Trophoblast cell (in vitro differentiated cells and primary cell): ENCODE measurements around the gene CCDC158.

ENCODE experiments used
- DNase-seq, 2 donors: peaks; one replicate each; pipeline ENCODE4 v3.0.0-alpha.2; 2016
- H2AFZ ChIP-seq: 2 replicates; pipeline ENCODE4 v1.6.1; 2013; ENCODE audit warnings: low read length, moderate library complexity, mild to moderate bottlenecking; ENCODE audit not compliant: insufficient read depth, poor library complexity
- H2AK5ac ChIP-seq: 2 replicates; pipeline ENCODE4 v1.6.1; 2013; ENCODE audit warnings: mild to moderate bottlenecking, low read length
- H2BK120ac ChIP-seq: 2 replicates; pipeline ENCODE4 v1.6.1; 2013; ENCODE audit warnings: low read length, mild to moderate bottlenecking, moderate library complexity; ENCODE audit not compliant: insufficient read depth, poor library complexity
- H2BK12ac ChIP-seq: 2 replicates; pipeline ENCODE4 v1.6.1; 2013; ENCODE audit warnings: mild to moderate bottlenecking, low read length, moderate library complexity
- H2BK5ac ChIP-seq: 2 replicates; pipeline ENCODE4 v1.6.1; 2013; ENCODE audit warnings: low read length, low read depth, moderate library complexity, mild to moderate bottlenecking; ENCODE audit not compliant: poor library complexity
- H3K14ac ChIP-seq: 2 replicates; pipeline ENCODE4 v1.6.1; 2013; ENCODE audit warnings: mild to moderate bottlenecking, low read length
- H3K18ac ChIP-seq: 2 replicates; pipeline ENCODE4 v1.6.1; 2013; ENCODE audit warnings: mild to moderate bottlenecking, low read length
- H3K23ac ChIP-seq: 2 replicates; pipeline ENCODE4 v1.6.1; 2013; ENCODE audit warnings: low read length
- H3K27ac ChIP-seq: 2 replicates; pipeline ENCODE4 v1.5.1; 2013; ENCODE audit warnings: low read depth, mild to moderate bottlenecking, inconsistent platforms, low read length, moderate library complexity
- H3K27me3 ChIP-seq: 2 replicates; pipeline ENCODE4 v1.6.1; 2013; ENCODE audit warnings: inconsistent platforms, mild to moderate bottlenecking, low read length, moderate library complexity; ENCODE audit not compliant: insufficient read depth
- H3K36me3 ChIP-seq, 2 experiments: 1 replicate in 1 of 2; 2 replicates in 1 of 2; pipeline ENCODE4 v1.6.1; 2013; ENCODE audit warnings: low read length in 2 of 2, mild to moderate bottlenecking in 2 of 2, moderate library complexity in 1 of 2; ENCODE audit not compliant: insufficient read depth in 2 of 2, control insufficient read depth in 1 of 2
- H3K4ac ChIP-seq: 2 replicates; pipeline ENCODE4 v1.6.1; 2013; ENCODE audit warnings: low read depth, mild to moderate bottlenecking, low read length, moderate library complexity
- H3K4me1 ChIP-seq, 2 experiments: 1 replicate in 1 of 2; 2 replicates in 1 of 2; pipeline ENCODE4 v1.6.1; 2013; ENCODE audit warnings: low read length in 2 of 2, mild to moderate bottlenecking in 2 of 2, moderate library complexity in 1 of 2; ENCODE audit not compliant: insufficient read depth in 2 of 2, control insufficient read depth in 1 of 2
- H3K4me2 ChIP-seq: 2 replicates; pipeline ENCODE4 v1.6.1; 2013; ENCODE audit warnings: inconsistent platforms, mild to moderate bottlenecking, low read length, moderate library complexity
- H3K4me3 ChIP-seq: 2 replicates; pipeline ENCODE4 v1.5.1; 2013; ENCODE audit warnings: mild to moderate bottlenecking, low read depth, low read length, inconsistent platforms
- H3K79me1 ChIP-seq: one replicate; pipeline ENCODE4 v1.6.1; 2013; ENCODE audit warnings: low read length
- H3K79me2 ChIP-seq: 2 replicates; pipeline ENCODE4 v1.6.1; 2013; ENCODE audit warnings: low read length, mild to moderate bottlenecking; ENCODE audit not compliant: control insufficient read depth, insufficient read depth, poor library complexity
- H3K9ac ChIP-seq: 2 replicates; pipeline ENCODE4 v1.6.1; 2013; ENCODE audit warnings: mild to moderate bottlenecking, low read length
- H3K9me3 ChIP-seq: 2 replicates; pipeline ENCODE4 v1.6.1; 2013; ENCODE audit warnings: low read depth, mild to moderate bottlenecking, control low read depth, inconsistent platforms, low read length; ENCODE audit not compliant: insufficient read depth
- H4K12ac ChIP-seq: 2 replicates; pipeline ENCODE4 v1.6.1; 2013; ENCODE audit warnings: low read depth, mild to moderate bottlenecking, low read length, moderate library complexity
- H4K8ac ChIP-seq: 2 replicates; pipeline ENCODE4 v1.6.1; 2013; ENCODE audit warnings: low read depth, mild to moderate bottlenecking, low read length, moderate library complexity
- H4K91ac ChIP-seq: one replicate; pipeline ENCODE4 v1.6.1; 2013; ENCODE audit warnings: low read depth, mild to moderate bottlenecking, low read length, moderate library complexity
- WGBS: extraction: QIAGEN DNeasy Blood & Tissue Kit; methylation state at CpG from one replicate; pipeline ENCODE4 v1.1.7; 2013; ENCODE audit warnings: missing lambda C conversion rate; ENCODE audit not compliant: insufficient read length, insufficient coverage; ENCODE audit errors: extremely low coverage; 5-methylcytosine and 5-hydroxymethylcytosine counted together

Gene CCDC158

GRCh38 chr4:76442807-76443206 is 21.9 kb upstream of the CCDC158 start:
- H2BK12ac ChIP-seq = no peak overlapping the region
- no peak overlapping the region for H3K23ac ChIP-seq
- H4K8ac ChIP-seq = no peak overlapping the region

DNA sequence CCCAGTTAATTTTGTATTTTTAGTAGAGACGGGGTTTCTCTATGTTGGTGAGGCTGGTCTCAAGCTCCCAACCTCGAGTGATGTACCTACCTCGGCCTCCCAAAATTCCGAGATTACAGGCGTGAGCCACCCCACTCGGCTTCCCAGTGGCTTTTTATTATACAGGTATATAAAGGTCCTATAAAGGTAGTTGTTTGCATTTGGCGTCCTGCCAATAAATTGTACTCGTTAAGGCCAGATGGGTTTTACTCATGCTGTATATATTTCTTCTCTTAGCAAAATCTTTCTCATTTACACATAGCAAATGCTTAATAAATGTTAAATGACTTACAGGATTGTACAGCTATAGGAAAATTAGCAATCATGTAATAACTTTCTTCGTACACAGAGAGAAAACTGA is 20.9 kb upstream of the CCDC158 start:
- H3K36me3 ChIP-seq = no peaks in the 10 kb centered on the region
- no peak overlapping the region for H4K8ac ChIP-seq
- no peak overlapping the region for H3K4ac ChIP-seq
- H2BK120ac ChIP-seq = no peak overlapping the region
- no peak overlapping the region for H4K91ac ChIP-seq
- H3K4me2 ChIP-seq = no peak overlapping the region
- H3K27me3 ChIP-seq = no peaks in the 10 kb centered on the region
- no peak overlapping the region for H3K27ac ChIP-seq
- no peak overlapping the region for H4K12ac ChIP-seq
- H2AK5ac ChIP-seq = no peak overlapping the region
- H2BK12ac ChIP-seq = no peak overlapping the region
- H3K14ac ChIP-seq = no peak overlapping the region
- H3K79me1 ChIP-seq = no peaks in the 10 kb centered on the region
- no peak for DNase-seq
- no peak overlapping the region for H3K4me3 ChIP-seq
- WGBS = no CpG with 5 or more reads among the region's 9 CpGs
- no peak overlapping the region for H2BK5ac ChIP-seq
- H3K79me2 ChIP-seq = no peaks in the 10 kb centered on the region
- H2AFZ ChIP-seq = no peak overlapping the region
- no peaks in the 10 kb centered on the region for H3K9me3 ChIP-seq
- H3K23ac ChIP-seq = no peak overlapping the region
- no peaks in the 10 kb centered on the region for H3K4me1 ChIP-seq
- H3K9ac ChIP-seq = no peak overlapping the region
- H3K18ac ChIP-seq = no peak overlapping the region

More at GRCh38 chr4:76442807-76443206, 21.9 kb upstream of the CCDC158 start:
- Histone ChIP-seq H4K91ac (no peak overlapping the region), H3K14ac (no peak overlapping the region), H3K18ac (no peak overlapping the region), H2AK5ac (no peak overlapping the region), H3K9me3 (no peaks in the 10 kb centered on the region), H2BK5ac (no peak overlapping the region), H3K9ac (no peak overlapping the region), H3K4me2 (no peak overlapping the region), H3K27ac (no peak overlapping the region), H4K12ac (no peak overlapping the region), H2BK120ac (no peak overlapping the region), H3K36me3 (no peaks in the 10 kb centered on the region), H3K4me3 (no peak overlapping the region), H3K4ac (no peak overlapping the region), H3K79me1 (no peaks in the 10 kb centered on the region), H3K4me1 (no peaks in the 10 kb centered on the region), H3K79me2 (no peaks in the 10 kb centered on the region), H3K27me3 (no peaks in the 10 kb centered on the region), H2AFZ (no peak overlapping the region)
- 100% methylated on average over 1 of the region's 3 CpGs for WGBS
- DNase-seq = no peak

DNA sequence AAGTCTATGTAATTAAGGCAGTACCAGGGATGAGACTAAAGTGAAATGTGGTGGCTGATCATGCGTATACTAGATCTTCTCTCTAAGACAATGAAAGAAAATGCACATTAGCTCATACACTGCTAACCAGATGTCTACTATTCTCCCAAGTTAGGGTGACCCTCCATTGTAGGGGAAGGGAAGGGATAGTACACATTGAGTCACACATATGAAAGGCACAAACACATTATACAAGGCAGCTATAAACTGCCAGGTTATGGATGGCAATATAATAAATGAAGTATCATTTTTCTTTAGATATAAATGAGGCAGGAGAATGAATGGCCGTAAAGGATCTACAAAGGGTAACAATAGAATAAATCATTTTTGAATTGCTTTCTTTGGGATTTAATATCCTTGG is 18.6 kb upstream of the CCDC158 start:
- no CpG with 5 or more reads among the region's 2 CpGs for WGBS
- H2AK5ac ChIP-seq = no peak overlapping the region
- H3K4me2 ChIP-seq = no peak overlapping the region

GRCh38 chr4:76435528-76436319 is 14.8 kb upstream of the CCDC158 start:
- peak overlapping the region; percentile 52 for H3K4ac ChIP-seq
- H4K8ac ChIP-seq = peak overlapping the region; percentile 56
- peak overlapping the region; percentile 76 for H4K91ac ChIP-seq
- peak overlapping the region; percentile 67 for H3K4me2 ChIP-seq
- no CpG with 5 or more reads among the region's 7 CpGs for WGBS
- no peak overlapping the region for H2AK5ac ChIP-seq
- H3K23ac ChIP-seq = no peak overlapping the region
- peaks cover 7% of the 10 kb centered on the region for H3K79me1 ChIP-seq
- H3K27me3 ChIP-seq = no peaks in the 10 kb centered on the region
- peak overlapping the region; percentile 36 for H2BK12ac ChIP-seq
- peak overlapping the region; percentile 64 for H3K14ac ChIP-seq
- peak overlapping the region; percentile 77 for H2BK5ac ChIP-seq
- peak overlapping the region; percentile 71 for H2AFZ ChIP-seq
- peaks cover 3% of the 10 kb centered on the region for H3K79me2 ChIP-seq
- H3K4me1 ChIP-seq = peaks cover 0 to 3% of the 10 kb centered on the region in 2 experiments
- H3K9ac ChIP-seq = peak overlapping the region; percentile 17
- no peak for DNase-seq
- H3K4me3 ChIP-seq = no peak overlapping the region
- H3K27ac ChIP-seq = peak overlapping the region; percentile 81
- peak overlapping the region; percentile 89 for H2BK120ac ChIP-seq
- no peaks in the 10 kb centered on the region for H3K36me3 ChIP-seq
- no peaks in the 10 kb centered on the region for H3K9me3 ChIP-seq
- H4K12ac ChIP-seq = peak overlapping the region; percentile 79
- H3K18ac ChIP-seq = peak overlapping the region; percentile 64

More for the DNA sequence above, 18.6 kb upstream of the CCDC158 start:
- Histone ChIP-seq H4K91ac (no peak overlapping the region), H3K79me2 (peaks cover 3% of the 10 kb centered on the region), H3K18ac (no peak overlapping the region), H3K79me1 (peaks cover 5% of the 10 kb centered on the region), H2BK5ac (no peak overlapping the region), H3K27me3 (no peaks in the 10 kb centered on the region), H3K4ac (no peak overlapping the region), H4K12ac (no peak overlapping the region), H3K36me3 (no peaks in the 10 kb centered on the region), H3K9ac (no peak overlapping the region), H3K23ac (no peak overlapping the region), H3K14ac (no peak overlapping the region), H3K4me1 (peaks cover 0 to 3% of the 10 kb centered on the region in 2 experiments), H2BK120ac (no peak overlapping the region), H3K27ac (no peak overlapping the region), H2BK12ac (no peak overlapping the region), H2AFZ (no peak overlapping the region), H3K9me3 (no peaks in the 10 kb centered on the region), H3K4me3 (no peak overlapping the region), H4K8ac (no peak overlapping the region)
- no peak for DNase-seq
